Neural progenitor cell (in vitro differentiated cells): ENCODE results near the gene THEM4. TPM values are rescaled to one million over a fixed set of nuclear protein-coding genes. Genes with fewer than 3 reads are reported as not detected.
A peak's percentile ranks its signal among the peaks of the same experiment; 100 is the strongest.

Source experiments
- DNase-seq: peaks from one replicate; pipeline ENCODE4 v3.0.0-alpha.2; 2016; ENCODE audit warnings: low spot score
- H2AFZ ChIP-seq: fragments of 200-600 bp; sonication (generic); replicated peaks from 2 replicates; pipeline ENCODE4 v1.6.1; 2016; ENCODE audit warnings: antibody characterized with exemption
- H3F3A ChIP-seq: fragments of 200-600 bp; sonication (generic); 2 replicates; pipeline ENCODE4 v1.6.1; 2016; ENCODE audit warnings: antibody characterized with exemption, low read depth
- H3K27ac ChIP-seq: fragments of 200-600 bp; sonication (generic); 2 replicates; pipeline ENCODE4 v1.5.1; 2016; ENCODE audit warnings: mild to moderate bottlenecking
- H3K27me3 ChIP-seq: fragments of 200-600 bp; sonication (generic); 2 replicates; pipeline ENCODE4 v1.6.1; 2016; ENCODE audit warnings: mild to moderate bottlenecking, moderate library complexity
- H3K36me3 ChIP-seq: fragments of 200-600 bp; sonication (generic); 2 replicates; pipeline ENCODE4 v1.5.1; 2016
- H3K4me1 ChIP-seq: fragments of 200-600 bp; sonication (generic); 2 replicates; pipeline ENCODE4 v1.6.1; 2016; ENCODE audit warnings: mixed run types
- H3K4me2 ChIP-seq: fragments of 200-600 bp; sonication (generic); 2 replicates; pipeline ENCODE4 v1.6.1; 2016
- H3K4me3 ChIP-seq: fragments of 200-600 bp; sonication (generic); 2 replicates; pipeline ENCODE4 v1.5.1; 2016
- H3K79me2 ChIP-seq: fragments of 200-600 bp; sonication (generic); 2 replicates; pipeline ENCODE4 v1.6.1; 2016; ENCODE audit warnings: low read depth
- H3K9ac ChIP-seq: fragments of 200-600 bp; sonication (generic); 2 replicates; pipeline ENCODE4 v1.6.1; 2016
- H3K9me3 ChIP-seq: fragments of 200-600 bp; sonication (generic); 2 replicates; pipeline ENCODE4 v1.5.1; 2016; ENCODE audit warnings: low read depth
- H4K20me1 ChIP-seq: fragments of 200-600 bp; sonication (generic); 2 replicates; pipeline ENCODE4 v1.6.1; 2016; ENCODE audit warnings: low read depth
- H3K27ac Mint-ChIP-seq: 3 replicates; pipeline ENCODE4 v1.8.0; 2021; ENCODE audit warnings: mixed read lengths
- H3K27me3 Mint-ChIP-seq: 2 replicates; pipeline ENCODE4 v1.8.0; 2022; ENCODE audit warnings: low read depth, mild to moderate bottlenecking, inconsistent platforms, moderate library complexity, mixed read lengths; ENCODE audit not compliant: insufficient read depth
- H3K36me3 Mint-ChIP-seq: 3 replicates; pipeline ENCODE4 v1.8.0; 2021; ENCODE audit warnings: mixed read lengths
- H3K4me1 Mint-ChIP-seq: 3 replicates; pipeline ENCODE4 v1.8.0; 2021; ENCODE audit warnings: mixed read lengths
- H3K4me3 Mint-ChIP-seq: 3 replicates; pipeline ENCODE4 v1.8.0; 2021; ENCODE audit warnings: mild to moderate bottlenecking, moderate library complexity, mixed read lengths
- H3K9me3 Mint-ChIP-seq: 3 replicates; pipeline ENCODE4 v1.8.0; 2020; ENCODE audit warnings: mixed read lengths
- CTCF ChIP-seq: fragments of 200-600 bp; sonication (generic); IDR thresholded peaks from 2 replicates; pipeline ENCODE4 v1.5.1; 2017; ENCODE audit warnings: antibody characterized with exemption, mild to moderate bottlenecking
- EZH2 ChIP-seq: fragments of 200-600 bp; sonication (generic); IDR thresholded peaks from 2 replicates; pipeline ENCODE4 v1.6.1; 2017; ENCODE audit warnings: antibody characterized with exemption, mild to moderate bottlenecking, moderate library complexity
- EZH2phosphoT487 ChIP-seq: fragments of 200-600 bp; sonication (generic); IDR thresholded peaks from 2 replicates; pipeline ENCODE4 v1.6.1; 2017; ENCODE audit warnings: antibody characterized with exemption
- total RNA-seq: library from RNA; depleted of rRNA; stranded (reverse); fragments of >200 nt; gene quantifications from 2 replicates; pipeline ENCODE4 v1.2.3, GENCODE V29; 2015; ENCODE audit warnings: low replicate concordance

The THEM4 gene
- total RNA-seq, 1 donor from 2014 or later = 14.1 TPM

GRCh38 chr1:151935154-151935553 is 25.8 kb upstream of the THEM4 start:
- Mint-ChIP-seq H3K36me3 (no peaks in the 10 kb centered on the region), H3K27ac (no peak overlapping the region), H3K9me3 (peaks cover 5% of the 10 kb centered on the region), H3K4me1 (peaks cover 26% of the 10 kb centered on the region), H3K4me3 (peak overlapping the region; percentile 14), H3K27me3 (peaks cover 3% of the 10 kb centered on the region)
- DNase-seq = no peak
- H3K4me3 ChIP-seq = no peak overlapping the region
- H3K9ac ChIP-seq = no peak overlapping the region
- H4K20me1 ChIP-seq = no peaks in the 10 kb centered on the region
- peaks cover 26% of the 10 kb centered on the region for H3K27me3 ChIP-seq
- no peaks in the 10 kb centered on the region for H3K79me2 ChIP-seq
- no peak for TF ChIP-seq EZH2phosphoT487
- TF ChIP-seq CTCF = no peak
- no peak for TF ChIP-seq EZH2
- no peak overlapping the region for H3K27ac ChIP-seq
- H3K36me3 ChIP-seq = no peaks in the 10 kb centered on the region
- H3K4me2 ChIP-seq = no peak overlapping the region
- H3F3A ChIP-seq = no peaks in the 10 kb centered on the region
- no peaks in the 10 kb centered on the region for H3K9me3 ChIP-seq
- H2AFZ ChIP-seq = no peak overlapping the region
- peaks cover 7% of the 10 kb centered on the region for H3K4me1 ChIP-seq

GRCh38 chr1:151934048-151934493 is 24.8 kb upstream of the THEM4 start:
- Histone ChIP-seq H3K4me3 (no peak overlapping the region), H3K4me2 (no peak overlapping the region), H3K9me3 (no peaks in the 10 kb centered on the region), H3K27ac (no peak overlapping the region), H3K4me1 (peaks cover 7% of the 10 kb centered on the region), H3K9ac (no peak overlapping the region), H3F3A (no peaks in the 10 kb centered on the region), H3K79me2 (no peaks in the 10 kb centered on the region), H2AFZ (no peak overlapping the region), H3K27me3 (peaks cover 26% of the 10 kb centered on the region), H3K36me3 (no peaks in the 10 kb centered on the region), H4K20me1 (no peaks in the 10 kb centered on the region)
- H3K27me3 Mint-ChIP-seq = no peaks in the 10 kb centered on the region
- peak; percentile 72 for DNase-seq
- no peak overlapping the region for H3K4me3 Mint-ChIP-seq
- H3K27ac Mint-ChIP-seq = no peak overlapping the region
- H3K36me3 Mint-ChIP-seq = no peaks in the 10 kb centered on the region
- H3K4me1 Mint-ChIP-seq = peaks cover 26% of the 10 kb centered on the region
- H3K9me3 Mint-ChIP-seq = peaks cover 5% of the 10 kb centered on the region
- TF ChIP-seq CTCF (peak; percentile 79), EZH2 (no peak)

- H2AFZ ChIP-seq = no peak overlapping the region
- H3K36me3 ChIP-seq = no peaks in the 10 kb centered on the region
- TF ChIP-seq EZH2phosphoT487 = no peak
- TF ChIP-seq EZH2 = no peak
- no peak for TF ChIP-seq CTCF
- H3K4me3 ChIP-seq = no peak overlapping the region
- DNase-seq = no peak
- no peaks in the 10 kb centered on the region for H3K9me3 ChIP-seq
- H3K27me3 Mint-ChIP-seq = no peaks in the 10 kb centered on the region
- peaks cover 2% of the 10 kb centered on the region for H3K4me1 Mint-ChIP-seq
- no peaks in the 10 kb centered on the region for H3F3A ChIP-seq
- H4K20me1 ChIP-seq = no peaks in the 10 kb centered on the region
- no peaks in the 10 kb centered on the region for H3K4me1 ChIP-seq
- H3K9ac ChIP-seq = no peak overlapping the region
- no peaks in the 10 kb centered on the region for H3K79me2 ChIP-seq
- no peaks in the 10 kb centered on the region for H3K9me3 Mint-ChIP-seq
- H3K27ac ChIP-seq = no peak overlapping the region
- H3K27me3 ChIP-seq = no peaks in the 10 kb centered on the region
- H3K36me3 Mint-ChIP-seq = no peaks in the 10 kb centered on the region
- H3K27ac Mint-ChIP-seq = no peak overlapping the region
- H3K4me3 Mint-ChIP-seq = no peak overlapping the region
- H3K4me2 ChIP-seq = no peak overlapping the region
These were observed 15.6 kb upstream of the THEM4 start for GRCh38 chr1:151924691-151925587.
